OCI-LY7 (cell line): ENCODE data around the gene ANLN. TPM values are rescaled to one million over a fixed set of nuclear protein-coding genes. Genes with fewer than 3 reads are reported as not detected.

Source experiments
- BruUV-seq: library from RNA; stranded (reverse); fragments of 400-500 nt; replicated peaks from 2 replicates; lab custom pipeline; 2021; lab: Mats Ljungman, UMichigan
- CTCF ChIA-PET: fragments of 300-600 bp; sonication (Branson Sonifier 250); formaldehyde crosslinking; loops from one replicate; lab custom pipeline; 2022; ENCODE audit warnings: antibody characterized with exemption; ENCODE audit not compliant: unreplicated experiment; lab: Charles Lee
- POLR2A ChIA-PET: fragments of 300-600 bp; sonication (Branson Sonifier 250); formaldehyde crosslinking; loops from one replicate; lab custom pipeline; 2022; ENCODE audit warnings: antibody characterized with exemption; lab: Charles Lee
- DNase-seq: peaks from one replicate; pipeline ENCODE4 v3.0.0-alpha.2; 2015; ENCODE audit warnings: low spot score
- H2AFZ ChIP-seq: fragments of 200-600 bp; sonication (generic), shearing (Covaris generic); 2 replicates; pipeline ENCODE4 v1.6.1; 2014; ENCODE audit warnings: mild to moderate bottlenecking, antibody characterized with exemption, low read length, moderate library complexity
- H3K27ac ChIP-seq: fragments of 200-600 bp; sonication (generic); 2 replicates; pipeline ENCODE4 v1.5.1; 2014; ENCODE audit warnings: mixed run types, low read depth, mild to moderate bottlenecking, moderate library complexity, low read length, inconsistent platforms; ENCODE audit not compliant: poor library complexity, severe bottlenecking
- H3K36me3 ChIP-seq: fragments of 200-600 bp; sonication (generic); 2 replicates; pipeline ENCODE4 v1.6.1; 2014; ENCODE audit warnings: mild to moderate bottlenecking, antibody characterized with exemption, low read length, moderate library complexity, mixed read lengths; ENCODE audit not compliant: insufficient read depth
- H3K4me1 ChIP-seq: fragments of 200-600 bp; sonication (generic); 2 replicates; pipeline ENCODE4 v1.5.1; 2014; ENCODE audit warnings: mild to moderate bottlenecking, low read length; ENCODE audit not compliant: insufficient read depth, poor library complexity, severe bottlenecking
- H3K4me2 ChIP-seq: fragments of 200-600 bp; sonication (generic); 2 replicates; pipeline ENCODE4 v1.6.1; 2014; ENCODE audit warnings: mild to moderate bottlenecking, low read length
- H3K4me3 ChIP-seq: fragments of 200-600 bp; sonication (generic); 2 replicates; pipeline ENCODE4 v1.5.1; 2014; ENCODE audit warnings: mild to moderate bottlenecking, low read depth, low read length; ENCODE audit not compliant: poor library complexity, severe bottlenecking
- H3K79me2 ChIP-seq: fragments of 200-600 bp; sonication (generic); 2 replicates; pipeline ENCODE4 v1.6.1; 2016; ENCODE audit warnings: low read depth, mild to moderate bottlenecking, low read length, moderate library complexity, mixed read lengths; ENCODE audit not compliant: insufficient read depth
- H3K9me2 ChIP-seq: fragments of 200-600 bp; sonication (generic); 2 replicates; pipeline ENCODE4 v1.6.1; 2016; ENCODE audit warnings: mild to moderate bottlenecking, low read length, mixed read lengths; ENCODE audit not compliant: insufficient read depth
- H3K9me3 ChIP-seq: fragments of 200-600 bp; sonication (generic); 2 replicates; pipeline ENCODE4 v1.6.1; 2014; ENCODE audit warnings: mild to moderate bottlenecking, mixed run types, low read length, mixed read lengths
- H4K20me1 ChIP-seq: fragments of 200-600 bp; sonication (generic); 2 replicates; pipeline ENCODE4 v1.6.1; 2014; ENCODE audit warnings: mild to moderate bottlenecking, antibody characterized with exemption, low read length, moderate library complexity, mixed read lengths; ENCODE audit not compliant: insufficient read depth
- EZH2phosphoT487 ChIP-seq: fragments of 200-600 bp; sonication (generic); IDR thresholded peaks from 2 replicates; pipeline ENCODE4 v1.6.1; 2018; ENCODE audit warnings: low read depth, borderline replicate concordance, mild to moderate bottlenecking, mixed run types, antibody characterized with exemption, low read length, moderate library complexity, mixed read lengths
- intact Hi-C: fragments of 100-400 bp; cut with micrococcal nuclease; formaldehyde crosslinking; loops from one replicate; pipeline ENCODE4 v1.10.0; 2022; ENCODE audit not compliant: unreplicated experiment
- total RNA-seq, 2 experiments: library from RNA; depleted of rRNA in 1 of 2; stranded (reverse); fragments of >200 nt in 1 of 2; shearing (Covaris generic) in 1 of 2; gene quantifications; 2 replicates each; pipeline ENCODE4 v1.2.3, GENCODE V29; 2014 to 2022
- TF ChIP-seq, protein P1 (sequence below): fragments of 200-600 bp; sonication (generic); conservative IDR thresholded peaks from 2 replicates; pipeline ENCODE4 v1.5.1; 2014; ENCODE audit warnings: mild to moderate bottlenecking, antibody characterized with exemption, low read length, moderate library complexity, mixed read lengths

Gene ANLN
- total RNA-seq, 2 experiments from 2014 or later, result 56.5 to 71.0 TPM

DNA sequence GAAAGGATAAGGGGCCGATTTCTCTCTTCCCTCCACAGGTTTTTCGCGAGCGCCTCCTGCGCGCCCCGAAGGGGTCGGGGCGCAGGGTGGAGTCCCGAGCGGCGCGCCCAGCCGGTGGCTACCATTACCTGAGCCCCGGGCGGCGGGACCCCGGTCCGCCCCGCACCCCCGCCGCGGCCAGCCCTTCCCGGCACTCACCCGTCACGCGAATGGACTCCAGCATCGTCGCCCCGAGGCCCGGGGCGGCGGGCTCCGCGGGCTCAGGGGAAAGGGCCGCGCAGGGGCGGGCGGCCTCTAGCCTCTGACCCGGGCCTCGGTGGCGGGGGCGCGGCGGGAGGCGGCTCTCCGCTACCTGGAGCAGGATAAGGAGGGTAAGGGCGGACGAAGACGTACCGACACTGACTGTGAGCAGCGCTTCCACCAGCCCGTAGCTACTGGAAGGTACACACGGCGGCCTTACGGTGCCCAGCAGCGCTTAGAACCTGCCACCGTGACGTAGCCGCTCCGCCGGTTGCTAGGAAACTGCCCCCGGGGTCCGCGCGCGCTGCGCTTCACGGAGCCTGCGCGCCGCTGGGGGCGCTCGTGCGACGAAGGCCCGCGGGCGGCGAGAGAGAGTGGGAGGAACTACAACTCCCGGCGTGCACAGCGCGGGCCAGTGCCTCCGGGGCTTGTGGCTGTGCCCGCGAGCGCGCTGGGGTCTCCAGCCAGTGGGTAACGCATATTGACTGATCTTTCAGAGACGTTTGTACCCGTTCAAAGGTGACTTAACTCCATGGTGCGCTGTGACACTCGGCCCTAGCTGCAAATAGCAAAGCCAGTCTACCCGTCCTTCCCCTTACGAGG is 22.7 kb upstream of the ANLN start:
- TF ChIP-seq, protein P1, sequence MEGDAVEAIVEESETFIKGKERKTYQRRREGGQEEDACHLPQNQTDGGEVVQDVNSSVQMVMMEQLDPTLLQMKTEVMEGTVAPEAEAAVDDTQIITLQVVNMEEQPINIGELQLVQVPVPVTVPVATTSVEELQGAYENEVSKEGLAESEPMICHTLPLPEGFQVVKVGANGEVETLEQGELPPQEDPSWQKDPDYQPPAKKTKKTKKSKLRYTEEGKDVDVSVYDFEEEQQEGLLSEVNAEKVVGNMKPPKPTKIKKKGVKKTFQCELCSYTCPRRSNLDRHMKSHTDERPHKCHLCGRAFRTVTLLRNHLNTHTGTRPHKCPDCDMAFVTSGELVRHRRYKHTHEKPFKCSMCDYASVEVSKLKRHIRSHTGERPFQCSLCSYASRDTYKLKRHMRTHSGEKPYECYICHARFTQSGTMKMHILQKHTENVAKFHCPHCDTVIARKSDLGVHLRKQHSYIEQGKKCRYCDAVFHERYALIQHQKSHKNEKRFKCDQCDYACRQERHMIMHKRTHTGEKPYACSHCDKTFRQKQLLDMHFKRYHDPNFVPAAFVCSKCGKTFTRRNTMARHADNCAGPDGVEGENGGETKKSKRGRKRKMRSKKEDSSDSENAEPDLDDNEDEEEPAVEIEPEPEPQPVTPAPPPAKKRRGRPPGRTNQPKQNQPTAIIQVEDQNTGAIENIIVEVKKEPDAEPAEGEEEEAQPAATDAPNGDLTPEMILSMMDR, result peak; percentile 84
- no peak for TF ChIP-seq EZH2phosphoT487
- no peaks in the 10 kb centered on the region for H3K79me2 ChIP-seq
- peak overlapping the region; percentile 71 for H3K4me3 ChIP-seq
- no peaks in the 10 kb centered on the region for H4K20me1 ChIP-seq
- no peaks in the 10 kb centered on the region for H3K9me2 ChIP-seq
- DNase-seq, result peak; percentile 90
- H3K36me3 ChIP-seq, result no peaks in the 10 kb centered on the region
- ChIA-PET POLR2A (interaction anchor here (1.0 to 2.1 kb wide), 3 partner anchors 8 to 25 kb away, joined by 6 to 10 read pairs (median 8); partner anchors contain the start of gene ANLN), CTCF (interaction anchor here (0.6 to 1.2 kb wide), 6 partner anchors 9 to 210 kb away, joined by 3 to 5 read pairs (median 4); partner anchors contain the start of gene ANLN)
- no TSS peak for BruUV-seq
- H3K9me3 ChIP-seq, result no peaks in the 10 kb centered on the region
- peaks cover 5% of the 10 kb centered on the region for H3K4me1 ChIP-seq
- no peak overlapping the region for H3K27ac ChIP-seq
- H3K4me2 ChIP-seq, result peak overlapping the region; percentile 86
- intact Hi-C loops, result no loop called here
- H2AFZ ChIP-seq, result peak overlapping the region; percentile 99

GRCh38 chr7:36367561-36368077 is 22.0 kb upstream of the ANLN start:
- no peak for DNase-seq
- no peaks in the 10 kb centered on the region for H4K20me1 ChIP-seq
- peak overlapping the region; percentile 86 for H3K4me2 ChIP-seq
- H3K79me2 ChIP-seq, result no peaks in the 10 kb centered on the region
- TF ChIP-seq EZH2phosphoT487, result no peak
- TF ChIP-seq, protein P1, result no peak
- ChIA-PET POLR2A (interaction anchor here (1.0 to 2.1 kb wide), 3 partner anchors 9 to 24 kb away, joined by 6 to 10 read pairs (median 8); partner anchors contain the start of gene ANLN), CTCF (interaction anchor here (0.6 to 1.2 kb wide), 5 partner anchors 9 to 211 kb away, joined by 3 to 4 read pairs (median 3); partner anchors contain the start of gene ANLN)
- peak overlapping the region; percentile 99 for H2AFZ ChIP-seq
- no peaks in the 10 kb centered on the region for H3K9me3 ChIP-seq
- H3K9me2 ChIP-seq, result no peaks in the 10 kb centered on the region
- no peak overlapping the region for H3K27ac ChIP-seq
- peaks cover 5% of the 10 kb centered on the region for H3K4me1 ChIP-seq
- BruUV-seq, result no TSS peak
- H3K36me3 ChIP-seq, result no peaks in the 10 kb centered on the region
- H3K4me3 ChIP-seq, result peak overlapping the region; percentile 71
- intact Hi-C loops, result no loop called here
